Mucosa of rectum (tissue), 2 donors: ENCODE data around the gene ANKLE1.
"Not testable (repeated sequence)": the region's sequence is repeated elsewhere in the genome, so short reads cannot be mapped to it uniquely, and the experiment has no call there.

ENCODE experiments used
- H3K27ac ChIP-seq, 2 donors: one replicate each; pipeline ENCODE4 v1.7.0; 2013; ENCODE audit warnings: inconsistent platforms in 2 of 2, low read depth in 2 of 2, low read length in 2 of 2
- H3K27me3 ChIP-seq, 2 donors: one replicate each; pipeline ENCODE4 v1.7.0; 2013; ENCODE audit warnings: low read length in 2 of 2; ENCODE audit not compliant: control insufficient read depth in 2 of 2, insufficient read depth in 2 of 2
- H3K36me3 ChIP-seq, 2 donors: one replicate each; pipeline ENCODE4 v1.7.0; 2013; ENCODE audit warnings: low read length in 2 of 2; ENCODE audit not compliant: control insufficient read depth in 2 of 2, insufficient read depth in 2 of 2
- H3K4me1 ChIP-seq, 2 donors: one replicate each; pipeline ENCODE4 v1.7.0; 2013; ENCODE audit warnings: low read length in 2 of 2, mild to moderate bottlenecking in 1 of 2; ENCODE audit not compliant: control insufficient read depth in 2 of 2, insufficient read depth in 2 of 2
- H3K4me3 ChIP-seq, 2 donors: one replicate each; pipeline ENCODE4 v1.7.0; 2013; ENCODE audit warnings: low read length in 2 of 2
- H3K9ac ChIP-seq, 2 donors: one replicate each; pipeline ENCODE4 v1.7.0; 2013; ENCODE audit warnings: low read length in 2 of 2, low read depth in 1 of 2, mild to moderate bottlenecking in 1 of 2
- H3K9me3 ChIP-seq, 2 donors: one replicate each; pipeline ENCODE4 v1.7.0; 2013; ENCODE audit warnings: low read length in 2 of 2; ENCODE audit not compliant: control insufficient read depth in 2 of 2
- donor health status: healthy.
- donor health status: Normal muscosa, but diverticular disease.

Gene ANKLE1

DNA sequence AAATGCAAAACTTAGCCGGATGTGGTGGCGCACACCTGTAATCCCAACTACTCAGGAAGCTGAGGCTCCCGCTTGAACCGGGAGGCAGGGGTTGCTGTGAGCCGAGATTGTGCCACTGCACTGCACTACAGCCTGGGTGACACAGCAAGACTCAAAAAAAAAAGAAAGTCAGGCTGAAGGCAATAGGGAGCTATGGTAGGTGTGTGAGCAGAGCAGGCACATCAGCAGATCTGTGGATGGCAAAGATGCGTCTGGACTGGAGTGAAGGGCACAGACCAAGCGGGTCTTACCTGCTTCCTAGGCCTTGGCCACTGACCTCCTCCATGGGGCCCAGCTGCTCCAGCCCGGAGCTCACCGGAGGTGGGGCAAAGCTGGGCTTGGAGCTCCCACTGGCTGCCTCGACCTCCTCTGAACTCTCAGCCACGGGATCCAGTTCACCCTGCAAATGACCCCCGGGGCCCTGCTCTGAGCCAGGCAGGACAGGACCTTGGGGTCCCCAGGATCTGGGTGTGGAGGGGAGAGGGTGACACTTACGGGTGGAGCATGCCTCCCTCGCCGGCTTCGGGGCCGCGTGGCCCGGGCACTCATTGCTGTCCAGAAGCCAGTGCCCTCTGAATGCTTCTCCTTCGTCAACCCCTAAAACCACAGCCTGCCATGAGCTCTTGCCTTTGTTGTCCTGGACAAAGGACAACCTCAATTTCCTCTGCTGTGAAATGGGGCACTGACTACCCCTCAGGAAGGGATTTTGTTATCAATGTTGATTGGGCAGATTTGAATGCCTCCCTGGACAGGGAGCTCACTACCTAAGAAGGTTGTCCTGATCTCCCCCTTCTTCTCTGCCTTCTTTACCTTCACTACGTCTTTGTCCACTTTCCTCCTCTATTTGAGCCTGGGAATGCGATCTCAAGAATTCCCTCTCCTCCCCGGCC lies 17.7 kb upstream of the ANKLE1 start:
- peak overlapping the region in 1 of 2 donors; percentile 9 for H3K27ac ChIP-seq
- peak overlapping the region in 1 of 2 donors; percentile 33 for H3K4me3 ChIP-seq
- no peak overlapping the region for H3K9ac ChIP-seq
- H3K27me3 ChIP-seq: no peaks in the 10 kb centered on the region
- no peaks in the 10 kb centered on the region for H3K9me3 ChIP-seq
- peaks cover 7% of the 10 kb centered on the region in 2 donors for H3K4me1 ChIP-seq
- peaks cover 0 to 1% of the 10 kb centered on the region in 2 donors for H3K36me3 ChIP-seq

DNA sequence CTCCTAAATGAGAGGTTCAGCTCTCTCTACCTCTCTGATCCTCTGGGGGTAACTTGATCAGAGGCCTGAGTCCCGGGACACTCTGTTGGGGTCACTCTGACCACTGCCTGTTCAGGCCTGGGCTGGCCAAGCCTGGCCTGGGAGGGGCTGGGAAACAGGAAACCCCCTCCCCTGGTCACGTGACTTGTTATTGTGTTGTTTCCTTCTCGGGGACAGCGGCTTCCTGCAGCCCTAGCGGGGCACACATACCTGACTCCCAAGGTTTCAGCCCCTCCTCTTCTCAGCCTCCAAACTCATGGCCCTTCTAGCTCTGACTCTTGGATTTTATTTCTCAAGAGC lies 17.1 kb upstream of the ANKLE1 start, which contains the start of gene USHBP1:
USHBP1 (minus strand) TSS at position 105 of the 339 bp plus-strand sequence. CDS start 446 bp downstream, outside the sequence.
- Histone ChIP-seq H3K4me1 (peaks cover 7% of the 10 kb centered on the region in 2 donors), H3K27ac (peak within 1 kb of the TSS in 1 of 2 donors; percentile 9), H3K9me3 (no peaks in the 10 kb centered on the region), H3K4me3 (peak within 1 kb of the TSS in 1 of 2 donors; percentile 33), H3K27me3 (no peaks in the 10 kb centered on the region), H3K9ac (no peak within 1 kb of the TSS), H3K36me3 (peaks cover 0 to 4% of the 10 kb centered on the region in 2 donors)

DNA sequence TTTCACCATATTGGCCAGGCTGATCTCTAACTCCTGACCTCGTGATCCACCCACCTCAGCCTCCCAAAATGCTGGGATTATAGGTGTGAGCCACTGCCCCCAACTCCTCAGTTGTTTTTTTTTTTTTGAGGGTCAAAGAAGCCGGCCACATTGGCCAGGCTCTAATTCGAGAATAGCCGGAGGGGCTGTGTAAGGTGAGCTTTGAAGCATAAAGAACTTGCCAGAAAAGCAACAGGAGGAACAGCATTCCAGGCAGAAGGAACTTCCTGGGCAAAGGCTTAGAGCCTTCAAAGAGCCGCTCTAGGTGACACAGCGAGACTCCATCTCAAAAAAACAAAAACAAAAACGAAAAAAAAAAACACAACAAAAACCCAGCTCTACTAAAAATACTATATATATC lies 15.7 kb upstream of the ANKLE1 start:
- no peak overlapping the region for H3K9ac ChIP-seq
- no peaks in the 10 kb centered on the region for H3K27me3 ChIP-seq
- H3K27ac ChIP-seq: no peak overlapping the region
- no peak overlapping the region for H3K4me3 ChIP-seq
- peaks cover under 1 to 8% of the 10 kb centered on the region in 2 donors for H3K36me3 ChIP-seq
- H3K4me1 ChIP-seq: peaks cover 6 to 7% of the 10 kb centered on the region in 2 donors
- H3K9me3 ChIP-seq: no peaks in the 10 kb centered on the region

DNA sequence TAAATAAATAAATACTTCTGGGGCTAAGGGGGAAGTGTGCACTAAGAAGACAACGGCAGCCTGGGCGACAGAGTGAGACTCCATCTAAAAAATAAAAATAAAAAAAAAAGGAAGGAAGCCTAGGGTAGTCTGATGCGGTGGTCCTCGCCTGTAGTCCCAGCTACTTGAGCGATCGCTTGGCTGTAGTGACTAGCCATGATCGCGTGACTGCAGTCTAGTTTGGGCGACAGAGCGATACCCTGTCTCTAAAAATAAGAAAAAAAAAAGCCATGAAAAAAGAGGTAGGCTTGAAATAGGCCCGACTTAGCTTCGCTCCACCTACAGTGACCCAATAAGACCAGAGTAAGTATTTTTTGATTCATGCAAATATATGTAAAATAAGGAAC lies 15.1 kb upstream of the ANKLE1 start:
- Histone ChIP-seq H3K9ac (no peak overlapping the region), H3K9me3 (no peaks in the 10 kb centered on the region), H3K27me3 (no peaks in the 10 kb centered on the region), H3K4me1 (peaks cover 5 to 7% of the 10 kb centered on the region in 2 donors), H3K4me3 (peak overlapping the region; percentile 14 to 43), H3K36me3 (peaks cover 6 to 14% of the 10 kb centered on the region in 2 donors), H3K27ac (no peak overlapping the region)

DNA sequence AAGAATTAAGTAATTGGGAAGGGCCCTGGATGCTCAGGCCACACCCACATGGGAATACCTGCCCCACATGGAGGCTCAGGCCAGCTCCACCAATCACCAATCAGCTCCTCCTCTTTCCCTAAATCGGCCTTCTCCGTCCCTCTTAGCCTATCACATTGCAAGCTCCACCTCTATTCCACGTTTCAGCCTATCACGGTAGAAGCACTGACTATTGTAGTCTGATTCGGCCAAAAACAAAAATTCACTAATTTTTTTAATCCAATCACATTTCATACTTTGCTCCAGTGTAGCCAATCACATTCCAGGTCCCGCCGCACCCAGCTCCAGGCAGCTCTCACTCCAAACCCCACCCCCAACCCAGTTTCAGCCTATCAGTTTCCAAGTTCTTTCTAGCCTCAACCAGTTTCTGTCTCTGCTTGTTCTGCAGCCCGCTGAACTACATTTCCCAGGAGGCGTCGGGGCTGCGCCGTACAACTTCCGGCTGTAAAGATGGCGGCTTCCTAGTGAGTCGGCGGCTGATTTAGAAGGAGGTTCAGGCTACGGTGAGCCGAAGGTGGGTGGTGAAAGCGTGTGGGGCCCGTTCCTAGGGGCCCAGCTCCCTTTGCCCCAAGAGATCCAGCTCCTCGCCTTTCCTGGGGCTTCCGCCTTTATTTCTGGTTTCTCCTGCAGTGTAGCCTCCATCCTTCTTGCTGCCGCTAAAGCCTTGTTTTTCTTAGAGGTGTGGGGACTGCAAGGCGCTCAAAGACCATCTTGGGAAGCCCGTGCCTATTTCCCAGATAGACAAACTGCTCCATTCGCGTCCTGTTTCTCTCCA lies 14.5 kb upstream of the ANKLE1 start, which contains the start of gene BABAM1:
BABAM1 (plus strand) TSS at position 469 of the 814 bp plus-strand sequence. CDS start 1,364 bp downstream, outside the sequence.
- no peaks in the 10 kb centered on the region for H3K9me3 ChIP-seq
- H3K9ac ChIP-seq: peak within 1 kb of the TSS; percentile 71 to 88
- peaks cover 5 to 7% of the 10 kb centered on the region in 2 donors for H3K4me1 ChIP-seq
- H3K36me3 ChIP-seq: peaks cover 6 to 16% of the 10 kb centered on the region in 2 donors
- H3K4me3 ChIP-seq: peak within 1 kb of the TSS; percentile 97 to 98
- H3K27me3 ChIP-seq: no peaks in the 10 kb centered on the region
- H3K27ac ChIP-seq: peak within 1 kb of the TSS; percentile 53 to 70

DNA sequence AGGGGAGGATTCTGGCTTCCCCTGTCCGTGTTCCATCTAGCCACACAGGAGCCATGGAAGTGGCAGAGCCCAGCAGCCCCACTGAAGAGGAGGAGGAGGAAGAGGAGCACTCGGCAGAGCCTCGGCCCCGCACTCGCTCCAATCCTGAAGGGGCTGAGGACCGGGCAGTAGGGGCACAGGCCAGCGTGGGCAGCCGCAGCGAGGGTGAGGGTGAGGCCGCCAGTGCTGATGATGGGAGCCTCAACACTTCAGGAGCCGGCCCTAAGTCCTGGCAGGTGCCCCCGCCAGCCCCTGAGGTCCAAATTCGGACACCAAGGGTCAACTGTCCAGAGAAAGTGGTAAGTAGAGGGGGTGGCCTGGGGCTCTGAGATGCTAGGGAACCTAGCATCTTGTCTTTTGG lies 12.9 kb upstream of the ANKLE1 start:
- no peaks in the 10 kb centered on the region for H3K27me3 ChIP-seq
- no peaks in the 10 kb centered on the region for H3K9me3 ChIP-seq
- H3K4me3 ChIP-seq: no peak overlapping the region
- H3K27ac ChIP-seq: no peak overlapping the region
- H3K4me1 ChIP-seq: peaks cover 5 to 7% of the 10 kb centered on the region in 2 donors
- H3K9ac ChIP-seq: no peak overlapping the region
- H3K36me3 ChIP-seq: peaks cover 11 to 21% of the 10 kb centered on the region in 2 donors

DNA sequence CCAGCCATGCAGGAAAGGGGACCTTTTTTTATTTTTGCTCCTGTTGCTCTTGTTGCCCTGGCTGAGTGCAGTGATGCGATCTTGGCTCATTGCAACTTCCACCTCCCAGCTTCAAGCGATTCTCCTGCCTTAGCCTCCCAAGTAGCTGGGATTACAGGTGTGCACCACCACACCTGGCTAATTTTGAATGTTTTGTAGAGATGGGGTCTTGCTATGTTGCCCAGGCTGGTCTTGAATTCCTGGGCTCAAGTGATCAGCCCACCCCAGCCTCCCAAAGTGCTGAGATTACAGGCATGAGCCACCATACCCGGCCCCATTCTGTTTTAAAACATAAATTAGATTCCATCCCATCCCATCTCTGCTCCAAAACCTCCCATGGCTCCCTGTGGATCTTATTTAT lies 6.8 kb upstream of the ANKLE1 start:
- not testable (repeated sequence) for H3K27ac ChIP-seq, H3K4me1 ChIP-seq, H3K9ac ChIP-seq, H3K9me3 ChIP-seq, H3K27me3 ChIP-seq, H3K4me3 ChIP-seq
- H3K36me3 ChIP-seq: peaks cover 37 to 45% of the 10 kb centered on the region in 2 donors

DNA sequence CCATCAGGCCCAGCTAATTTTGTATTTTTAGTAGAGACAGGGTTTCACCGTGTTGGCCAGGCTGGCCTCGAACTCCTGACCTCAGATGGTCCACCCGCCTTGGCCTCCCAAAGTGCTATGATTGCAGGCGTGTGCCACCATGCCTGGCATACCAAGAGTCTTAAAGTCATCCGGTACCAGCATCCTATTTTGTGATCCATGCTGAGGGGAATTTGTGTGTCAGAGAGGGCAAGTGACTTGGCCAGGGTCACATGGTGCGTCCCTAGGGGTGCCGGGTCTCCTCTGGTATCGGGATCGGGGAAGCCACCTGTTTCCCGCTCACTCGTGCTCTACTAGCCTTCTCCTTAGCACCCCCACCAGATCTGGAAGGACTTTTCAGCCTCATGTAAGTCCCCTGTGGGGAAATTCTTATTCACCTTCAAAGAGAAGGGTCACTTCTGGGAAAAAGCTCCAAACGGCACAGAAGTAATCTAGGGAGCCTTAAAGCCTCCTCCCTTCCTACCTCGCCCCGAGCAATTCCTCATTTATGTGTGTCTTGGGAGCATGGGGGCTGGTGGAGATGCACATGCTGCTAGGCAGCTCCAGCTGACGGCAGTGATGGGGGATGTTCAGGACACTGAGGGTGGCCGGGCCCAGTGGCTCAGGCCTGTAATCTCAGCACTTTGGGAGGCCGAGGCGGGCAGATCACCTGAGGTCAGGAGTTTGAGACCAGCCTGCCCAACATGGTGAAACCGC lies 6.1 kb upstream of the ANKLE1 start:
- H3K4me3 ChIP-seq: no peak overlapping the region
- no peaks in the 10 kb centered on the region for H3K27me3 ChIP-seq
- no peaks in the 10 kb centered on the region for H3K9me3 ChIP-seq
- H3K4me1 ChIP-seq: no peaks in the 10 kb centered on the region
- H3K9ac ChIP-seq: no peak overlapping the region
- H3K36me3 ChIP-seq: peaks cover 37 to 42% of the 10 kb centered on the region in 2 donors
- H3K27ac ChIP-seq: no peak overlapping the region

DNA sequence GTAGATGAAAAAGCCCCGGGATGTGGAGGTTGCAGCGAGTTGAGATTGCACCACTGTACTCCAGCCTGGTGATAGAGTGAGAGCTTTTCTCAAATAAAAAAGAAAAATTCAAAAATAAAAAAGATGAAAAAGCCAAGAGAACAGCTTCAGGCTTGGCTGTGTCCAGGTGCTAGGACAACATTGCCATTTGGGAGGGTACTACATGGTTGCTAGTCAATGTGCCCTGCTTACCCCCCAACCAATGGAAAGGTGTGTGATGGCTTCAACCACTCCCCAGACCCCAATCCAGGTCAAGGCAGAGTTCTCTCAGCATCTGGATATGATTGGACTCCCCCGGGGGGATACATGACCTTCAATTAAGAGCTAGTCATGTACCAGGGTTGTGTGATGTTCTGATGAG lies 2.3 kb upstream of the ANKLE1 start:
- H3K9ac ChIP-seq: no peak overlapping the region
- peaks cover 9 to 11% of the 10 kb centered on the region in 2 donors for H3K4me1 ChIP-seq
- peaks cover 19 to 24% of the 10 kb centered on the region in 2 donors for H3K36me3 ChIP-seq
- H3K4me3 ChIP-seq: no peak overlapping the region
- peaks cover 0 to 4% of the 10 kb centered on the region in 2 donors for H3K27me3 ChIP-seq
- H3K27ac ChIP-seq: no peak overlapping the region
- no peaks in the 10 kb centered on the region for H3K9me3 ChIP-seq
